GM18505 (cell line): ENCODE data around the gene GP1BA.

Experiments used
- ATAC-seq: cut with Tn5 transposase; IDR thresholded peaks from one replicate; pipeline ENCODE4 v1.9.1; 2021; ENCODE audit not compliant: unreplicated experiment
- POLR2A ChIP-seq: IDR thresholded peaks from 4 replicates; pipeline ENCODE4 v1.6.1; 2011; ENCODE audit warnings: borderline replicate concordance; ENCODE audit not compliant: insufficient read depth, insufficient read length; ENCODE audit errors: extremely low read depth

The GP1BA gene

GRCh38 chr17:4931963-4932362 is at the start of gene GP1BA:
Gene GP1BA (plus strand): TSS chr17:4932277. CDS start chr17:4932605, 328 bp downstream.
- ATAC-seq = no peak
- TF ChIP-seq POLR2A = peak; percentile 8

GRCh38 chr17:4884489-4884888 is 47.6 kb upstream of the GP1BA start:
- no peak for TF ChIP-seq POLR2A
- ATAC-seq = no peak

- TF ChIP-seq POLR2A = no peak
- ATAC-seq = no peak
These were observed 45.2 kb upstream of the GP1BA start for GRCh38 chr17:4886830-4887229.

- no peak for TF ChIP-seq POLR2A
- no peak for ATAC-seq
These were observed 44.5 kb upstream of the GP1BA start for GRCh38 chr17:4887581-4887980.

- ATAC-seq = no peak
- no peak for TF ChIP-seq POLR2A
These were observed 40.4 kb upstream of the GP1BA start for GRCh38 chr17:4891411-4892410.

- no peak for ATAC-seq
- TF ChIP-seq POLR2A = no peak
These were observed 39.4 kb upstream of the GP1BA start for GRCh38 chr17:4892499-4893221.

- no peak for ATAC-seq
- TF ChIP-seq POLR2A = no peak
These were observed 38.8 kb upstream of the GP1BA start for GRCh38 chr17:4893272-4893671.

GRCh38 chr17:4893721-4894560 is 38.1 kb upstream of the GP1BA start:
- TF ChIP-seq POLR2A = no peak
- no peak for ATAC-seq

- no peak for TF ChIP-seq POLR2A
- no peak for ATAC-seq
These were observed 37.0 kb upstream of the GP1BA start for GRCh38 chr17:4895121-4895520.

GRCh38 chr17:4895657-4896331 is 36.3 kb upstream of the GP1BA start:
- no peak for TF ChIP-seq POLR2A
- no peak for ATAC-seq

GRCh38 chr17:4896332-4897197 is 35.5 kb upstream of the GP1BA start:
- TF ChIP-seq POLR2A = no peak
- no peak for ATAC-seq
